Left lung (tissue), 10 donors: ENCODE results near the gene ADGB. TPM values are rescaled to one million over a fixed set of nuclear protein-coding genes. Genes with fewer than 3 reads are reported as not detected.

Experiments
- ATAC-seq: fragments of 200-7000 bp; cut with Tn5 transposase; one replicate; pipeline ENCODE4 v1.9.1; 2020; ENCODE audit warnings: moderate library complexity
- DNase-seq, 4 donors: peaks; one replicate each; pipeline ENCODE4 v3.0.0-alpha.2; 2013 to 2020
- H3K27ac ChIP-seq, 2 donors: fragments of 200-600 bp; sonication (generic) in 1 of 2; one replicate each; pipeline versions ENCODE4 v1.5.0 to v1.8.0; 2020 to 2021
- H3K27me3 ChIP-seq, 2 donors: fragments of 200-600 bp; sonication (generic) in 1 of 2; one replicate each; pipeline versions ENCODE4 v1.5.0 to v1.8.0; 2020 to 2021
- H3K36me3 ChIP-seq, 2 donors: fragments of 200-600 bp; sonication (generic) in 1 of 2; one replicate each; pipeline versions ENCODE4 v1.5.0 to v1.8.0; 2020 to 2021
- H3K4me1 ChIP-seq, 2 donors: fragments of 200-600 bp; one replicate each; pipeline ENCODE4 v1.8.0; 2021
- H3K4me3 ChIP-seq, 2 donors: fragments of 200-600 bp; sonication (generic) in 1 of 2; one replicate each; pipeline versions ENCODE4 v1.5.0 to v1.8.0; 2020 to 2021; ENCODE audit warnings: mild to moderate bottlenecking in 1 of 2
- H3K9me3 ChIP-seq, 2 donors: fragments of 200-600 bp; sonication (generic) in 1 of 2; one replicate each; pipeline versions ENCODE4 v1.5.0 to v1.8.0; 2020 to 2021
- CTCF ChIP-seq, 2 donors: fragments of 200-600 bp; sonication (generic) in 1 of 2; IDR thresholded peaks; one replicate each; pipeline versions ENCODE4 v1.5.0 to v1.8.0; 2021; ENCODE audit warnings: antibody characterized with exemption in 2 of 2
- intact Hi-C, 2 donors: fragments of 100-400 bp; cut with DNase I; formaldehyde crosslinking; loops; one replicate each; pipeline versions ENCODE4 v1.11.2 to v1.14.2; 2022
- polyA plus RNA-seq, 6 donors: library from polyadenylated mRNA; unstranded; fragments of 120-200 nt; gene quantifications; one replicate each; pipeline ENCODE4 v1.2.1, GENCODE V29; 2013; ENCODE audit not compliant: insufficient read length in 6 of 6
- total RNA-seq, 2 donors: library from RNA; stranded (reverse); fragmentation: NEBNext Ultra II Directional; extraction: Animal tissue kit (Norgen Biotek cat#: 25700); gene quantifications; one replicate each; pipeline ENCODE4 v1.2.1, GENCODE V29; 2021
- donor health status: DM: no; HTN: yes; CAD: no.
- donor health status: DM: no; HTN: no; CAD: no.

ADGB gene
- total and polyA plus RNA-seq, 8 donors = 0.67 to 5.9 (median 2.5) TPM; not detected in 1

GRCh38 chr6:146574211-146574610 lies 24.6 kb upstream of the ADGB start:
- no peak for DNase-seq
- H3K27me3 ChIP-seq = no peaks in the 10 kb centered on the region
- intact Hi-C loops = no loop called here
- H3K4me1 ChIP-seq = no peaks in the 10 kb centered on the region
- no peak for TF ChIP-seq CTCF (IDR thresholded peaks at IDR 0.05)
- no peak overlapping the region for H3K4me3 ChIP-seq
- H3K36me3 ChIP-seq = no peaks in the 10 kb centered on the region
- no peak overlapping the region for H3K27ac ChIP-seq
- peaks cover 0 to 22% of the 10 kb centered on the region in 2 donors for H3K9me3 ChIP-seq
- no peak for ATAC-seq

DNA sequence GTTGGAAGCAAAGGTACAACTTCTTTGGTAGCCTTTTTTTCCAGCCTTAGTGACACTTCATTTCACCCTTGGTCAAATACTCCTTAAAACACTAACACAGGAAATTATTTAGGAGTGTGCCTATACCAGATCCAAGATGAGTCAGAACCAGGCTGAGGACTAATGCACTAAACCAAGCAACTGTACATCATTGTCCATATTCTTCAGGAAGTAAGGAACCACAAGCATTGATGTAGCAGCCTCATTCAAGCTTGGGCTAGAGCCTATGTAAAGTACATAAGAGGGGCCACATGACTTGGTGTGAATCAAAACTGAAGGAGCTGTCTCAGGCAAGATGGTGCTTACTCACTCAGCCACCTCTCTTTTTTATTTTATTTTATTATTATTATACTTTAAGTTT lies 20.7 kb upstream of the ADGB start:
- intact Hi-C loops = no loop called here
- DNase-seq = no peak
- no peak for ATAC-seq
- H3K27me3 ChIP-seq = no peaks in the 10 kb centered on the region
- H3K4me1 ChIP-seq = peaks cover 0 to 6% of the 10 kb centered on the region in 2 donors
- H3K9me3 ChIP-seq = peaks cover 0 to 11% of the 10 kb centered on the region in 2 donors
- no peak overlapping the region for H3K4me3 ChIP-seq
- TF ChIP-seq CTCF (IDR thresholded peaks at IDR 0.05) = no peak
- H3K27ac ChIP-seq = no peak overlapping the region
- H3K36me3 ChIP-seq = no peaks in the 10 kb centered on the region

GRCh38 chr6:146581968-146582367 lies 16.8 kb upstream of the ADGB start:
- Histone ChIP-seq H3K9me3 (no peaks in the 10 kb centered on the region), H3K36me3 (no peaks in the 10 kb centered on the region), H3K4me3 (no peak overlapping the region), H3K27ac (no peak overlapping the region), H3K4me1 (peaks cover 0 to 7% of the 10 kb centered on the region in 2 donors), H3K27me3 (no peaks in the 10 kb centered on the region)
- no peak for TF ChIP-seq CTCF (IDR thresholded peaks at IDR 0.05)
- ATAC-seq (no peak), DNase-seq (no peak)
- intact Hi-C loops = no loop called here

- no peaks in the 10 kb centered on the region for H3K9me3 ChIP-seq
- no peak overlapping the region for H3K27ac ChIP-seq
- TF ChIP-seq CTCF (IDR thresholded peaks at IDR 0.05) = no peak
- no peaks in the 10 kb centered on the region for H3K27me3 ChIP-seq
- no peaks in the 10 kb centered on the region for H3K36me3 ChIP-seq
- intact Hi-C loops = no loop called here
- H3K4me1 ChIP-seq = peaks cover 0 to 7% of the 10 kb centered on the region in 2 donors
- no peak overlapping the region for H3K4me3 ChIP-seq
- ATAC-seq (no peak), DNase-seq (peak in 3 of 4 donors; percentile 16 to 65 (median 37))
Measured at GRCh38 chr6:146582857-146583256, 15.9 kb upstream of the ADGB start.

- ATAC-seq = no peak
- Histone ChIP-seq H3K9me3 (no peaks in the 10 kb centered on the region), H3K36me3 (no peaks in the 10 kb centered on the region), H3K4me1 (peaks cover 0 to 7% of the 10 kb centered on the region in 2 donors), H3K27ac (no peak overlapping the region), H3K27me3 (no peaks in the 10 kb centered on the region), H3K4me3 (no peak overlapping the region)
- no peak for TF ChIP-seq CTCF (IDR thresholded peaks at IDR 0.05)
- intact Hi-C loops = no loop called here
- DNase-seq = no peak
Measured at GRCh38 chr6:146583966-146584365, 14.8 kb upstream of the ADGB start.
